ENCODE data around the gene BARD1. TPM values are rescaled to one million over a fixed set of nuclear protein-coding genes. Genes with fewer than 3 reads are reported as not detected.
A peak's percentile ranks its signal among the peaks of the same experiment; 100 is the strongest.
"Not testable (repeated sequence)": the region's sequence is repeated elsewhere in the genome, so short reads cannot be mapped to it uniquely, and the experiment has no call there.

Gene BARD1
- total RNA-seq, 1 experiment from 2014 or later, result 23.2 TPM

DNA sequence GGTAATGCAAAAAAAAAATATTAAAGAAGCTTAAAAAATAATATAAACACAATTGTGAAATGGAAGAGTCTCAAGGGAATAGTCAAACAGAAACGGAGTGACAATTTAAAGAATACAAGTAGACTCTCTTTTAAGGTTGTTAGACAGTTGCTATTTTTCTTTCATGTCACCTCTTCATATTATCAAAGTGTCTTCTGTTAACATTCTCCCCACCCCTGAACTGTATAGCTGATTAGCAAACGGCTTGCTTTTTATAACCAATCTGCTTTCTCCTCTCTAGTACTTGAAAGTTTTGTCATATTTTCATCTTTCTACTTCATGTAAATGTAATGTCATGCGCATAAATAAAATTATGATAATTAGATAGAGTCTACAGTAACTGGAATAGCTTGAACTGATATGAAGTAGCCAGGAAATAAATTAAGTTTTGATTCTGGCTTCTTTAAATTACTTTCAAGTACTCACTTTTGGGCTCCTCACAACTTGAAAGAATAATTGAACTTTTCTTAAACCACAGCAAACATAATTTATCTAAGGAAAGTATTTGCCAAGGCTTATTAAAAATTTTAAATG lies 37.0 kb downstream of the BARD1 start:
- no peak for DNase-seq (ENCODE audit: low read depth)

- no peak for DNase-seq (ENCODE audit: low read depth)
Measured at GRCh38 chr2:214765180-214765579, 44.3 kb downstream of the BARD1 start.

DNA sequence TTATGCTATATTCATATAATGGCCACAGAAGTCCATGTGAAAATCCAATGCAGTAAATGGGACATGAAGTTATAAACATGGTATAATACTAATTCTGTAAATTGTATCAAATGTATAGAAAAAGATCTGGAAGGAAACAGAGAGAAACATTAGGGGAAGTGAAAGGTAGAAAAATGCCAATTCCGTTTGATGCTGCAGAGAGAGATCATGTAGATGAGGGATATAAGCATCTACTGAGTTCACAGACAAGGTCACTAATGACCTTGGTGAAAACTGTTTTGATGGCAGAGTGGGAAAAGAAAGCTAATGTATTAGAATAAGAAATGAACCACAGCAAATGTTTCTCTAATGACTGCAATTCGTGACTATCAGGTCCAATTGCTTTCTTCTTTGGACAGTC lies 56.0 kb downstream of the BARD1 start:
- no peak for DNase-seq (ENCODE audit: low read depth)

GRCh38 chr2:214750529-214750928 lies 59.0 kb downstream of the BARD1 start:
- DNase-seq (ENCODE audit: low read depth), result no peak

DNA sequence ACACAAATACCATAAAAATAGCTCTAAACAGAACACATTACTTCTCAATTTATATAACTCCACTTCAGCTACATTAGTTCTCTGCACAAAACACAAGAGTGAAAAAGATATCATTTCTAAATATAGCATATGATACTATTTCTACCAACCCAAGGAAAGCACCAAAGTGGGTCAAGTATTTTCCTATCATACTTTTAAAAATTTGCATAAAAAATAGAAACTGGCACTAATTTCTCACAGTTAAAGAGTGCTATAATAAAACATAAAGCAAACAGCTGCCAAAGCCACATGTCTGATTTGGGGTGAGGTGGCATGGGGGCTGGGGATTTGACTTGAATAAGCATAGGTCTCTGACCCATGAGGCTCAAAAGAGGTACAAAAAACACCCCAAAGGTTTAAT lies 61.5 kb downstream of the BARD1 start:
- DNase-seq (ENCODE audit: low read depth), result peak; percentile 42

DNA sequence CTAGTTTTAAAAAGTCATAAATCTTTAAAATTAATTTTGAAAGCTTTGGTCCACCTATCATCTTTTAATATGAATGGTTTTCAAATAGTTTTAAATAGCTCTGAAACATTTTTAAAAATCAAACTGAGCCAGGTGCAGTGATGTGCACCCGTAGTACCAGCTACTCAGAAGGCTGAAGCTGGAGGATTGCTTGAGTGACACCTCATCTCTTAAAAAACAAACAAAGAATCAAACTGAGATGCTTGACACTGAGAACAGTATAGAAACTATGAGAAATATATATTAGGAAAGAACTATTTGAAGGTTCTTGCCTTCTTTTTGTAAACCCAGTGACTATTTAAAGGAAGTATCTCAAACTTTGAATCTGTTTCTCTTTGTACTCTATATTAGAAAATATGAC lies 67.4 kb downstream of the BARD1 start:
- DNase-seq (ENCODE audit: low read depth), result no peak

DNA sequence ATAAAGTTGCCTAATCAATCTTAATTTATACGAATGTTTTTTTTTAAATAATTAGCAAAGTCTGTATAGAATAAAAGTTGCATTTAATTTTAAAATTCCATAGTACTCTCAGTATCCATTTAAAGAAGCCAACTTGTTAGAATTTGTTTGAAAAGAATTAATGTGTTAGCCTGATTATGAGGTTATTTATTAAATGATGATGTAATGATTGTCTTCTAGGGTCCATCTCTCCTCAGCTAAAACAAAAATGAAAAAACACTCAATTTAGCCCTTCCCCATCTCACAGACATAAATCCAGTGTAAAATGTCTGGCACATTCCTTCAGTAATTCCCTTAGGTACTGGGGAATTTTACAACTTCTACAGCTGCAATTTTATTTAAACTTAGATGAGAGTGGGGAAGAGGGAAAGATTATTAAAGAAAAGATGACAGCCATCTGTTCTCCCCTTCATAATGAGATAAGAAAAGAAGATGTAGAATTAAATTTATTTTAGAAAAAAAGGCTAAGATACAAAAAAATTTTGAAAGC lies 68.6 kb downstream of the BARD1 start:
- DNase-seq (ENCODE audit: low read depth), result peak; percentile 8

DNA sequence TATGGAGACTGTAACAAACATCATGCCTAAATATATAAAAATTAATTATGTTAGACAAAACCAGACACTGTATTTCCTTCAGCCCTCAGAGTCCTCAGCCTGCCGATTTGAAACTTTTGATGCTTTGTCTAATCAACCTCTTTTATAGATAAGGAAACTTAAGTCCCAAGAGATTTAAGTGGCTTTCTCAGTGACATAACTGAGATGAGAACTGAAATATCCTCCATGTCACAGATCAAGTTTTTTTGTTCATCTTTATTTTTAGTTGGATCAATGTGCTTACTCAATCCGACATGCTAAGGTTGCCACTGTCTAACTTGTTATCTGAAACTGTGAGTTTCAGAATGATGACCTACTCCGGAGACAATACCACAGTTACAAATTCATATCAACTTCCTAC lies 72.3 kb downstream of the BARD1 start:
- DNase-seq (ENCODE audit: low read depth), result no peak

- no peak for DNase-seq (ENCODE audit: low read depth)
Measured at GRCh38 chr2:214730800-214731407, 78.6 kb downstream of the BARD1 start.

GRCh38 chr2:214730248-214730647 lies 79.2 kb downstream of the BARD1 start:
- DNase-seq (ENCODE audit: low read depth), result peak; percentile 28

- no peak for DNase-seq (ENCODE audit: low read depth)
Measured at GRCh38 chr2:214724741-214725140, 84.7 kb downstream of the BARD1 start.

- DNase-seq (ENCODE audit: low read depth), result not testable (repeated sequence)
Measured at GRCh38 chr2:214717837-214718236, 91.6 kb downstream of the BARD1 start.

- DNase-seq (ENCODE audit: low read depth), result no peak
Measured at GRCh38 chr2:214716811-214717560, 92.5 kb downstream of the BARD1 start.

DNA sequence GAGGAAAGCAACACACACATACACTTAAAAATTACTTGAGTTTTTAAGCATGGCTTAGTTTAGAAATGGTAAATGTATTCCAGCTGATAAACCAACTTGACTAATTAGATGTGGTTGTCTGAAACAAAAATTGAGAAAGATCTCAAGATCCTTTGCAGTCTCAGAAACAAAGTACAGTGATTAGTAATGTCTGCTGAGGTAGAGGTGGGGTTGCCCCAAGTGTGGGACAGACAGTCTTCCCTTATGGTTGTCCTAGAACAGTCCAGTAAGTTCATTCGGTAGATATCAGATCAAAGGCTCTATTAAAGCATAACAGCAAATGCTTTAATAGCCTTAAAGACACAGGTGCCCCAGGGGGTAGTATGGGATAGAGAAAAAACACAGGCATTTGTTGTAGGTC lies 94.5 kb downstream of the BARD1 start:
- no peak for DNase-seq (ENCODE audit: low read depth)

DNA sequence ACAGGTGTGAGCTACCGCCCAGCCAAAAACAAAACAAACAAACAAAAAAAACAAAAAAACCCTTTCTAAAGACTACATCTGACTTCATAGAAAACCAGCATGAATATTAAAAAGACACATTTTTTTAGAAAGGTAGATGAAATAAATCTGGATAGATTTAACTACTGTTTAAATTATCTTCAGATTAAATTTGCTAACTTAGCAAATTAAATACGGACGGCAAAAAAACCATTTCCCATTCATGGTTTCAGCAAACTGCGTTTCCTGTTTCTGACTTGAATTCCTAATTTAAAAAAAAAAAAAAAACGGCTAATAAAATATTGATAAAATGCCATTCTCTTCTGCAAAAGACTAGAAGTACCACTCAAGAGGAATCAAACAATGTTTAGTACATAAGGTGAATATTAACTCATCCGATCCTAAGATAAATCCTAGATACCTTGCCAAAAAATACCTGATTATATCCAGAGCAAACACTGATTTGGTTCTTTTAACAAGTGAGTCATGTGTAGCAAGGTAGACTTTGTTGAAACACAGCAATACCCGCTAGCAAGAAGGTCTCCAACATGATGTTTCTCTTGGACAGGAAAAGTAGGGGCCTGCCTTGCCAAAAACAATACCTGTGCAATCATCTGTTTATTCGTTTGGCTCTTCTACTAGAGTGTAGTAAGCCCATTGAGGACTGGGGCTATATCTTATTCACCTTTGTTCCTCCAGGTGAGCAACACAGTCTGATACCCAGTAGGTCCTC lies 96.2 kb downstream of the BARD1 start:
- no peak for DNase-seq (ENCODE audit: low read depth)

GRCh38 chr2:214710729-214711128 lies 98.8 kb downstream of the BARD1 start:
- no peak for DNase-seq (ENCODE audit: low read depth)

DNA sequence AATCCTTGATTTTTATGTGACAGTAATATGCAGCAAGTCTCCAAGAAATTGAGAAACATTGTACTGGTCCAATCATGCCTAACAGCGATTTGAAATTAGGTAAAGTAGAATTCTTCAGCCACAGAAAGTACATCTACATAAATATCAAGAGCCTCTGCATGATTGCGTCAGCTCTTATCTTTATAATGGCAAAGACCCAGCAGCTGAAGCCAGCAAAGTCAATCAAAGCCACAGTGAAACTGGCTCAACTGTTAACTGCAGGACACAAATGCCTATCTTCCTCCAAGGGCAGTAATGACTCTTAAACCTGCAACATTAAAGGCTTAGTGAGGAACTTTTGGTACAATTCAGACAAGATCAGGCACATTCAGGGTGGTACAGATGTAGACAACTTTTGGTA lies 102.5 kb downstream of the BARD1 start:
- no peak for DNase-seq (ENCODE audit: low read depth)

- no peak for DNase-seq (ENCODE audit: low read depth)
Measured at GRCh38 chr2:214699236-214699635, 110.2 kb downstream of the BARD1 start.

DNA sequence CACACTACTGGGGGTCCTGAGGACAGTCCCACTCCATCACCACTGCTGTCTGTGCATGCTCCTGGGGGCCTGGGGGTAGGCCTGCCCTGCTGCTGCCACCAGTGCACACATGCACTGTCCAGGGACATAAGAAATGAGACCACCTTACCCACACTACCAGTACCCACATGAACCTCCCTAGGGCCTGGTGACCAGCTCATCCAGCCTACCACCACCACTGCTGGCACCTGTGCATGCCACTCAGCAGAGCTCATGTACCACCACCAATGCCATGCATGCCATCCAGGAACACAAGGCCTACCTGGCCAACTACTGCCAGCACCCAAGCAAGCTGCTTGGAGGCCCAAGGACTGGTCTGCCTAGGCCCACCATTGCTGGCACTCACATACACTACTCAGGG lies 112.8 kb downstream of the BARD1 start:
- no peak for DNase-seq (ENCODE audit: low read depth)

DNA sequence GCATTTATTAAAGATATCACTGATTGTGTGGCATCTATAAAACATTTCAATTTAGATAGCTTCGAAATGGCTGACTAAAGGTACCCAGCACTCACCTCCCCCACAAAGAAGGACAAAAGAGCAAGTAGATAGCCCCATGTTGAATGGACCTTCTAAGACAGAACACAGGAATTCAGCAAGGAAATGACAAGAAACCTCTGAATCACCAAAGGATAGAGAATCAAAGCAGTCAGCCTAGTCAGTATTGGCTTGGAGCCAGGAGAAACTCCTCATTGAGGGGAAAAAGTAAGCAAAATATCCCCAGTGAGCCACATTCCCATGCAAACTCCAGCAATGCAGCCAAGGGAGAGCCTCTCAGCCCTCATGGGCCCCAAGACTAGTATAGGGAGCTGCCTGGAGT lies 113.7 kb downstream of the BARD1 start:
- no peak for DNase-seq (ENCODE audit: low read depth)

GRCh38 chr2:214683557-214683956 lies 125.9 kb downstream of the BARD1 start:
- DNase-seq (ENCODE audit: low read depth), result not testable (repeated sequence)

DNA sequence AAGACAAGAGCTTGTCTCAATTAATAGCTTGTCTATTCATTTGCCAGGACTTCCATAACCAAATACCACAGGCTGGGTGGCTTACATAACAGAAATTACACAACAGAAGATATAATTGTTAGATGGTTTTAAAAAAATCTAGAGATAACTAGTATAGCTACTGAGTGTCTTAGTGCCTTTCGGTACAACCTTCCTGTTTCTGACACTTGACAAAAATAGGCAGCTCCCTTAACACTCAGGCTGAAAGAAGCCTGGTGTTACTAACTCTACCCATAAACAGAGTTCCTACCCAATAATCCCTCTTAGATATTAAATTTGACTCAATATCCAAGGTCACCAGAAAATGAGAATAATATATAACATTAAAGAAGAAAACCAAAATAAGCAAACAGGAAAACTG lies 129.7 kb downstream of the BARD1 start:
- DNase-seq (ENCODE audit: low read depth), result no peak
